ENCODE results near the gene ZNF837. TPM values are rescaled to one million over a fixed set of nuclear protein-coding genes. Genes with fewer than 3 reads are reported as not detected.
A peak's percentile ranks its signal among the peaks of the same experiment; 100 is the strongest.

Gene ZNF837
- total and polyA plus RNA-seq, 2 of the 13 experiments (the other 11 are each of a cell fraction or from before 2014, with no cell fraction given): 0.29 to 1.3 TPM

DNA sequence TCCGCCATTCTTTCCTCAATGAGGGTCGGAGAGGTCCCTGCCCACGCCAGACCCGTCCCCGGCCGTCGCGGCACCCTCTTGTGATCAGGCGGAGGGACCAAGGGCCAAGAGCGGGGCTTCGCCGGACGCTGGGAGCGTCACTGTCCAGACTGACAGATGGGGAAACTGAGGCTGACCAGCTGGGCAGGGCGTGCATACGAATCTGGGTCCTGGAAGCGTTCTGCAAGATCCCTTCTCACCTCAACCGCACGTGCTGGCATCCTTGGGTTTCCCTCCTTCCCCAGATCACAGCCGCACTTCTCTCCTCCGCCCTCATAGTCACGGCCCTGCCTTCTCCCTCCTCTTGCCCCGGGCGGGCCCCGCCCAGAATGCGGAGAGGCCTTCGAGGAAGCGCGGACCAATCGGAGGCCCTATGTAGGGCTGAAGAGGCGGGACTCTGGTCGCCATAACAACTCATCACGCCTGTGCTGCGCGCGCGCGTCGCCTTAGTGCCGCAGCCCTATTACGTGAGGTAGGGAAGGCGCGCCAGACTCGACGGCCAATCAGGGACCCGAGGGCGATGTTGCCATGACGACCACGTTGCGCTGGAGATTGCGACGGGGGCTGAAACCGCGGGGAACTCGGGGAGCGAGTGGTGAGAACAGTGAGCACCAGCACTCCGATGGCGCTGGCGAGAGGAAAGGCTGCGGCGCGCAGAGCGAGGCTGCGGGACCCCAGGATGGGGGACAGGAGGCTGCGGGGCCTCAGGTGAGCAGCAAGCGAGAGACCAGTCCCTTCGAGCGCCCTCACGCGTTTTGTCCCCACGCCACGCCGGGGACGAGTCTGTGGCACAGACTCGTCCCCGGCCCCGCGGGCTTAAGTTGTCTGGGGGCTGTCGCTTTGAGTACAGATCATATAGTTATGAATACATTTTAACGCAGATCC, 20.3 kb upstream of the ZNF837 start (continued):
- TF ChIP-seq, protein P1, sequence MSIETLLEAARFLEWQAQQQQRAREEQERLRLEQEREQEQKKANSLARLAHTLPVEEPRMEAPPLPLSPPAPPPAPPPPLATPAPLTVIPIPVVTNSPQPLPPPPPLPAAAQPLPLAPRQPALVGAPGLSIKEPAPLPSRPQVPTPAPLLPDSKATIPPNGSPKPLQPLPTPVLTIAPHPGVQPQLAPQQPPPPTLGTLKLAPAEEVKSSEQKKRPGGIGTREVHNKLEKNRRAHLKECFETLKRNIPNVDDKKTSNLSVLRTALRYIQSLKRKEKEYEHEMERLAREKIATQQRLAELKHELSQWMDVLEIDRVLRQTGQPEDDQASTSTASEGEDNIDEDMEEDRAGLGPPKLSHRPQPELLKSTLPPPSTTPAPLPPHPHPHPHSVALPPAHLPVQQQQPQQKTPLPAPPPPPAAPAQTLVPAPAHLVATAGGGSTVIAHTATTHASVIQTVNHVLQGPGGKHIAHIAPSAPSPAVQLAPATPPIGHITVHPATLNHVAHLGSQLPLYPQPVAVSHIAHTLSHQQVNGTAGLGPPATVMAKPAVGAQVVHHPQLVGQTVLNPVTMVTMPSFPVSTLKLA (IDR thresholded peaks at IDR 0.05): peak; percentile 75
- no peak; the same call in none of the 2 replicates for TF ChIP-seq ZSCAN21 (CRISPR knock-in tag; IDR thresholded peaks at IDR 0.05; ENCODE audit: borderline replicate concordance)
- TF ChIP-seq ZNF430 (CRISPR knock-in tag; IDR thresholded peaks at IDR 0.05): 0 out of 2 replicates have a peak, but pooled peaks have one; percentile 38
- TF ChIP-seq, protein P2, sequence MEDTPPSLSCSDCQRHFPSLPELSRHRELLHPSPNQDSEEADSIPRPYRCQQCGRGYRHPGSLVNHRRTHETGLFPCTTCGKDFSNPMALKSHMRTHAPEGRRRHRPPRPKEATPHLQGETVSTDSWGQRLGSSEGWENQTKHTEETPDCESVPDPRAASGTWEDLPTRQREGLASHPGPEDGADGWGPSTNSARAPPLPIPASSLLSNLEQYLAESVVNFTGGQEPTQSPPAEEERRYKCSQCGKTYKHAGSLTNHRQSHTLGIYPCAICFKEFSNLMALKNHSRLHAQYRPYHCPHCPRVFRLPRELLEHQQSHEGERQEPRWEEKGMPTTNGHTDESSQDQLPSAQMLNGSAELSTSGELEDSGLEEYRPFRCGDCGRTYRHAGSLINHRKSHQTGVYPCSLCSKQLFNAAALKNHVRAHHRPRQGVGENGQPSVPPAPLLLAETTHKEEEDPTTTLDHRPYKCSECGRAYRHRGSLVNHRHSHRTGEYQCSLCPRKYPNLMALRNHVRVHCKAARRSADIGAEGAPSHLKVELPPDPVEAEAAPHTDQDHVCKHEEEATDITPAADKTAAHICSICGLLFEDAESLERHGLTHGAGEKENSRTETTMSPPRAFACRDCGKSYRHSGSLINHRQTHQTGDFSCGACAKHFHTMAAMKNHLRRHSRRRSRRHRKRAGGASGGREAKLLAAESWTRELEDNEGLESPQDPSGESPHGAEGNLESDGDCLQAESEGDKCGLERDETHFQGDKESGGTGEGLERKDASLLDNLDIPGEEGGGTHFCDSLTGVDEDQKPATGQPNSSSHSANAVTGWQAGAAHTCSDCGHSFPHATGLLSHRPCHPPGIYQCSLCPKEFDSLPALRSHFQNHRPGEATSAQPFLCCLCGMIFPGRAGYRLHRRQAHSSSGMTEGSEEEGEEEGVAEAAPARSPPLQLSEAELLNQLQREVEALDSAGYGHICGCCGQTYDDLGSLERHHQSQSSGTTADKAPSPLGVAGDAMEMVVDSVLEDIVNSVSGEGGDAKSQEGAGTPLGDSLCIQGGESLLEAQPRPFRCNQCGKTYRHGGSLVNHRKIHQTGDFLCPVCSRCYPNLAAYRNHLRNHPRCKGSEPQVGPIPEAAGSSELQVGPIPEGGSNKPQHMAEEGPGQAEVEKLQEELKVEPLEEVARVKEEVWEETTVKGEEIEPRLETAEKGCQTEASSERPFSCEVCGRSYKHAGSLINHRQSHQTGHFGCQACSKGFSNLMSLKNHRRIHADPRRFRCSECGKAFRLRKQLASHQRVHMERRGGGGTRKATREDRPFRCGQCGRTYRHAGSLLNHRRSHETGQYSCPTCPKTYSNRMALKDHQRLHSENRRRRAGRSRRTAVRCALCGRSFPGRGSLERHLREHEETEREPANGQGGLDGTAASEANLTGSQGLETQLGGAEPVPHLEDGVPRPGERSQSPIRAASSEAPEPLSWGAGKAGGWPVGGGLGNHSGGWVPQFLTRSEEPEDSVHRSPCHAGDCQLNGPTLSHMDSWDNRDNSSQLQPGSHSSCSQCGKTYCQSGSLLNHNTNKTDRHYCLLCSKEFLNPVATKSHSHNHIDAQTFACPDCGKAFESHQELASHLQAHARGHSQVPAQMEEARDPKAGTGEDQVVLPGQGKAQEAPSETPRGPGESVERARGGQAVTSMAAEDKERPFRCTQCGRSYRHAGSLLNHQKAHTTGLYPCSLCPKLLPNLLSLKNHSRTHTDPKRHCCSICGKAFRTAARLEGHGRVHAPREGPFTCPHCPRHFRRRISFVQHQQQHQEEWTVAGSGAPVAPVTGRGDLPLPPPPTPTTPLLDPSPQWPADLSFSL (CRISPR knock-in tag; IDR thresholded peaks at IDR 0.05): no peak
- TF ChIP-seq, protein P3, sequence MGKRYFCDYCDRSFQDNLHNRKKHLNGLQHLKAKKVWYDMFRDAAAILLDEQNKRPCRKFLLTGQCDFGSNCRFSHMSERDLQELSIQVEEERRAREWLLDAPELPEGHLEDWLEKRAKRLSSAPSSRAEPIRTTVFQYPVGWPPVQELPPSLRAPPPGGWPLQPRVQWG (CRISPR knock-in tag; IDR thresholded peaks at IDR 0.05; ENCODE audit: borderline replicate concordance, low read depth): no peak
- no peak for TF ChIP-seq CAMTA2 (CRISPR knock-in tag; IDR thresholded peaks at IDR 0.05; ENCODE audit: borderline replicate concordance)
- TF ChIP-seq NFRKB (IDR thresholded peaks at IDR 0.05): no peak
- 0 out of 2 replicates have a peak, but pooled peaks have one; percentile 46 for TF ChIP-seq ZSCAN29 (CRISPR knock-in tag; conservative IDR thresholded peaks at IDR 0.05)
- TF ChIP-seq, protein P4, sequence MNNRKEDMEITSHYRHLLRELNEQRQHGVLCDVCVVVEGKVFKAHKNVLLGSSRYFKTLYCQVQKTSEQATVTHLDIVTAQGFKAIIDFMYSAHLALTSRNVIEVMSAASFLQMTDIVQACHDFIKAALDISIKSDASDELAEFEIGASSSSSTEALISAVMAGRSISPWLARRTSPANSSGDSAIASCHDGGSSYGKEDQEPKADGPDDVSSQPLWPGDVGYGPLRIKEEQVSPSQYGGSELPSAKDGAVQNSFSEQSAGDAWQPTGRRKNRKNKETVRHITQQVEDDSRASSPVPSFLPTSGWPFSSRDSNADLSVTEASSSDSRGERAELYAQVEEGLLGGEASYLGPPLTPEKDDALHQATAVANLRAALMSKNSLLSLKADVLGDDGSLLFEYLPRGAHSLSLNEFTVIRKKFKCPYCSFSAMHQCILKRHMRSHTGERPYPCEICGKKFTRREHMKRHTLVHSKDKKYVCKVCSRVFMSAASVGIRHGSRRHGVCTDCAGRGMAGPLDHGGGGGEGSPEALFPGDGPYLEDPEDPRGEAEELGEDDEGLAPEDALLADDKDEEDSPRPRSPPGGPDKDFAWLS (CRISPR knock-in tag; IDR thresholded peaks at IDR 0.05; ENCODE audit: borderline replicate concordance): no peak
- peak; percentile 13; the same call in 1 of the 2 replicates for TF ChIP-seq FOXK1 (CRISPR knock-in tag; IDR thresholded peaks at IDR 0.05; ENCODE audit: borderline replicate concordance, low read depth)
- TF ChIP-seq, protein P5, sequence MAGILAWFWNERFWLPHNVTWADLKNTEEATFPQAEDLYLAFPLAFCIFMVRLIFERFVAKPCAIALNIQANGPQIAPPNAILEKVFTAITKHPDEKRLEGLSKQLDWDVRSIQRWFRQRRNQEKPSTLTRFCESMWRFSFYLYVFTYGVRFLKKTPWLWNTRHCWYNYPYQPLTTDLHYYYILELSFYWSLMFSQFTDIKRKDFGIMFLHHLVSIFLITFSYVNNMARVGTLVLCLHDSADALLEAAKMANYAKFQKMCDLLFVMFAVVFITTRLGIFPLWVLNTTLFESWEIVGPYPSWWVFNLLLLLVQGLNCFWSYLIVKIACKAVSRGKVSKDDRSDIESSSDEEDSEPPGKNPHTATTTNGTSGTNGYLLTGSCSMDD (CRISPR knock-in tag; IDR thresholded peaks at IDR 0.05): no peak
- TF ChIP-seq, protein P6, sequence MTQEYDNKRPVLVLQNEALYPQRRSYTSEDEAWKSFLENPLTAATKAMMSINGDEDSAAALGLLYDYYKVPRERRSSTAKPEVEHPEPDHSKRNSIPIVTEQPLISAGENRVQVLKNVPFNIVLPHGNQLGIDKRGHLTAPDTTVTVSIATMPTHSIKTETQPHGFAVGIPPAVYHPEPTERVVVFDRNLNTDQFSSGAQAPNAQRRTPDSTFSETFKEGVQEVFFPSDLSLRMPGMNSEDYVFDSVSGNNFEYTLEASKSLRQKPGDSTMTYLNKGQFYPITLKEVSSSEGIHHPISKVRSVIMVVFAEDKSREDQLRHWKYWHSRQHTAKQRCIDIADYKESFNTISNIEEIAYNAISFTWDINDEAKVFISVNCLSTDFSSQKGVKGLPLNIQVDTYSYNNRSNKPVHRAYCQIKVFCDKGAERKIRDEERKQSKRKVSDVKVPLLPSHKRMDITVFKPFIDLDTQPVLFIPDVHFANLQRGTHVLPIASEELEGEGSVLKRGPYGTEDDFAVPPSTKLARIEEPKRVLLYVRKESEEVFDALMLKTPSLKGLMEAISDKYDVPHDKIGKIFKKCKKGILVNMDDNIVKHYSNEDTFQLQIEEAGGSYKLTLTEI (CRISPR knock-in tag; conservative IDR thresholded peaks at IDR 0.05): no peak
- no peak for TF ChIP-seq ZNF17 (CRISPR knock-in tag; IDR thresholded peaks at IDR 0.05)
- TF ChIP-seq SETDB1 (CRISPR knock-in tag; IDR thresholded peaks at IDR 0.05; ENCODE audit: borderline replicate concordance): no peak
